K562 (cell line): ENCODE results near the gene AMER3. TPM values are rescaled to one million over a fixed set of nuclear protein-coding genes. Genes with fewer than 3 reads are reported as not detected.

Experiments used
- CC2D1A ChIP-seq: fragments of 450-650 bp; IDR thresholded peaks from 2 replicates; pipeline ENCODE4 v1.6.1; 2017; ENCODE audit warnings: mild to moderate bottlenecking
- GABPB2 ChIP-seq: fragments of 250-450 bp; sonication (Bioruptor Pico); conservative IDR thresholded peaks from 2 replicates; pipeline ENCODE4 v1.5.1; 2021; ENCODE audit warnings: mild to moderate bottlenecking
- MIER1 ChIP-seq: fragments of 450-650 bp; IDR thresholded peaks from 2 replicates; pipeline ENCODE4 v1.6.1; 2016; ENCODE audit warnings: antibody characterized with exemption, mild to moderate bottlenecking, low read depth
- PHB ChIP-seq: fragments of 250-450 bp; sonication (Bioruptor Pico); IDR thresholded peaks from 2 replicates; pipeline ENCODE4 v1.5.0; 2021
- RCOR1 ChIP-seq, 2 experiments: IDR thresholded peaks; 2 replicates each; pipeline ENCODE4 v1.6.1; 2012; ENCODE audit warnings: low read depth in 2 of 2, low read length in 2 of 2, borderline replicate concordance in 1 of 2, improper control_type of control experiment in 1 of 2
- SIN3A ChIP-seq, 2 experiments: fragments of 150-350 bp in 1 of 2; IDR thresholded peaks; 2 replicates each; pipeline ENCODE4 v1.6.1; 2011 to 2016; ENCODE audit warnings: borderline replicate concordance in 2 of 2, low read depth in 2 of 2, low read length in 2 of 2, mild to moderate bottlenecking in 2 of 2, moderate library complexity in 2 of 2; ENCODE audit not compliant: control insufficient read depth in 1 of 2
- TSC22D4 ChIP-seq: fragments of 450-650 bp; IDR thresholded peaks from 2 replicates; pipeline ENCODE4 v1.6.1; 2016; ENCODE audit warnings: missing genetic modification characterization, missing biosample characterization, control low read depth
- ZBTB11 ChIP-seq, 3 experiments: fragments of 200-800 bp in 1 of 3; fragments of 250-450 bp in 1 of 3; fragments of 450-650 bp in 1 of 3; sonication (Bioruptor Pico) in 1 of 3; sonication (Bioruptor generic) in 1 of 3; formaldehyde crosslinking in 1 of 3; IDR thresholded peaks; 2 replicates each; pipeline versions ENCODE4 v1.6.1 to v1.8.0; 2016 to 2022; ENCODE audit warnings: mild to moderate bottlenecking in 2 of 3, missing genetic modification characterization in 2 of 3, missing compliant biosample characterization in 1 of 3, moderate library complexity in 1 of 3
- ZNF407 ChIP-seq: fragments of 450-650 bp; IDR thresholded peaks from 2 replicates; pipeline ENCODE4 v1.6.1; 2016; ENCODE audit warnings: low read depth
- ZNF639 ChIP-seq, 2 experiments: fragments of 200-800 bp in 1 of 2; sonication (Bioruptor generic) in 1 of 2; sonication (generic) in 1 of 2; formaldehyde crosslinking in 1 of 2; IDR thresholded peaks in 1 of 2; conservative IDR thresholded peaks in 1 of 2; 2 replicates each; pipeline versions ENCODE4 v1.5.0 to v1.6.1; 2016 to 2020; ENCODE audit warnings: missing compliant biosample characterization in 1 of 2, missing genetic modification characterization in 1 of 2, missing genetic modification reagents in 1 of 2
- polyA plus RNA-seq, 8 experiments: library from polyadenylated mRNA; depleted of rRNA in 4 of 8; stranded (reverse) in 5 of 8; unstranded in 3 of 8; fragments of >200 nt; fragmentation: Nextera tagmentation in 2 of 8; fragmentation: Illumina TruSeq in 1 of 8; extraction: Ambion mirVana in 2 of 8; extraction: Trizol in 1 of 8; gene quantifications; 2 replicates each; pipeline versions ENCODE4 v1.2.1 to v1.2.3, GENCODE V29; 2011 to 2014; ENCODE audit warnings: inconsistent platforms in 1 of 8, missing spikeins in 1 of 8
- total RNA-seq, 7 experiments: library from RNA; depleted of rRNA in 6 of 7; stranded (reverse); fragments of >200 nt in 6 of 7; fragmentation: Illumina TruSeq in 2 of 7; extraction: Trizol in 2 of 7; gene quantifications; 2 replicates each; pipeline versions ENCODE4 v1.2.1 to v1.2.3, GENCODE V29; 2011 to 2021; ENCODE audit warnings: low replicate concordance in 1 of 7

AMER3 gene
- total and polyA plus RNA-seq, 9 of the 15 experiments (the other 6 are each of a cell fraction or from before 2014, with no cell fraction given): not detected

DNA sequence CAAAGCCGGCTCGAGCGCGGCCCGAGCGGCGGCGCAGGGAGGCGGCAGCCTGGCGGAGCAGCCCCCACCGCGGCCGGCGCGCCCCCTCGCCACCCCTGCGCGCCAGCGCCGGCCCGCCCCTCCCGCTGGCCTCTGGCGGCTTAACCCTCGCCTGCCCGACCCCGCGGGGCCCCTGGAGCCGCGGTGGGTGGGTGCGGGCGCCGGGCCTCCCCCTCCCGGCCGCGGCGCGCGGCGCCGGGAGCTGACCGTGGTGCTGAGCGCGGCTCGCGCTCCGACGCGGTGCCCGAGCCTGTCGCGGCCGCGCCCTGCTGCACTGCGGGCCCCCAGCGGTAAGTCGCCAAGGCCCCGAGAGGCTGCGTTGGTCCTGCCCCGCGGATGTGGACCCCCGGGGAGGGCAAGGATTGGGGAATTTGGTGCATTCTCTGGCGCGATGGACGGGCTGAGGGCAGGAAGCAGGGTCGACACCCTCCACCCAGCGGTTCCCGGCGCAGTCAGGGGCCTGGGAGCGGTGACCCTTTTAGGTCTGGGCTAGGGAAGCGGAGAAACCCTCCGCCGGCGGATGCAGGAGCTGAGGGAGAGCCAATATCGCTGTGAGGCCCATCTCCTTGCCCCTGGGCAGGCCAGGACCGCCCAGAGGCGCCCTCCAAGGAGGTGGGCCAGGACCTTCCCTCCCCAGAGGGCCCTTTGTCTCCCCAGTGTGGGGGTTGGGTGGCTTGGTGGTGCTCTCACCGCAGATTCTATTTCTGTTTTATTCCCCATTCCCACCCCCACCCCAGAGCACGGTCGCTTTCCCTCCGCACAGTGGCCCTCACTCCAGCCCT lies 923 bp downstream of the AMER3 start (continued):
- TF ChIP-seq ZBTB11 (CRISPR knock-in tag; IDR thresholded peaks at IDR 0.05): no peak
- TF ChIP-seq SIN3A (IDR thresholded peaks at IDR 0.05; ENCODE audit: borderline replicate concordance in 2 of 2, control insufficient read depth in 1 of 2, low read depth in 2 of 2, low read length in 2 of 2): peak in 1 of 2 experiments; percentile 16; a peak in 1 of 4 replicates
- TF ChIP-seq CC2D1A: no peak
- peak in 1 of 2 experiments; percentile 16; a peak in 1 of 4 replicates for TF ChIP-seq RCOR1 (IDR thresholded peaks at IDR 0.05; ENCODE audit: borderline replicate concordance in 1 of 2, low read depth in 2 of 2, low read length in 2 of 2)
- no peak for TF ChIP-seq ZNF639 (CRISPR knock-in tag; conservative IDR thresholded peaks at IDR 0.05 in 1 of 2, IDR thresholded peaks at IDR 0.05 in 1 of 2)
- no peak for TF ChIP-seq TSC22D4 (tag)
- TF ChIP-seq MIER1: peak; percentile 74
- TF ChIP-seq PHB (CRISPR knock-in tag): no peak
- TF ChIP-seq GABPB2 (CRISPR knock-in tag): no peak
- no peak for TF ChIP-seq ZNF407
